ENCODE measurements around the gene EIF2B5.

DNA sequence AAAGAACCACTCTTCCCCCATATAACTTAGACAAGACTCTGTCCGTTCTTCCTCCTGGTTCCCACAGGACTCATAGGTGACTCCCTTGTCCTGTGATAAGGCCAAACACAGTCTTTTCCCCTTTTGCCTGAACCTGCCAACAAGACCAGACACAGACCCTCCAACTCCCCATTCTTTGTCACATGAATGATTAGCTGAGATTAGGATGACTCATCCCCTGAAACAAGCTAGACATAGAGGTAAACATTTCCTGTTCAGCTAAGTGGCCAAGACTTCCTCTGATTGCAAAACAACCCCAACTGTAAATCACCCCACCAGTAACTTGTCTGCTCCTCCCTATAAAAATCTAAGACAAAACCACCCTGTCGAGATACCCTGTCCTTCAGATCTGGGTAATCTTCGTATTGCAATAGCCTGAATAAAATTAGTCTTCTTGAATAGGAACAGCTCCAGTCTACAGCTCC, 49.7 kb upstream of the EIF2B5 start:
- TF ChIP-seq, protein P1, sequence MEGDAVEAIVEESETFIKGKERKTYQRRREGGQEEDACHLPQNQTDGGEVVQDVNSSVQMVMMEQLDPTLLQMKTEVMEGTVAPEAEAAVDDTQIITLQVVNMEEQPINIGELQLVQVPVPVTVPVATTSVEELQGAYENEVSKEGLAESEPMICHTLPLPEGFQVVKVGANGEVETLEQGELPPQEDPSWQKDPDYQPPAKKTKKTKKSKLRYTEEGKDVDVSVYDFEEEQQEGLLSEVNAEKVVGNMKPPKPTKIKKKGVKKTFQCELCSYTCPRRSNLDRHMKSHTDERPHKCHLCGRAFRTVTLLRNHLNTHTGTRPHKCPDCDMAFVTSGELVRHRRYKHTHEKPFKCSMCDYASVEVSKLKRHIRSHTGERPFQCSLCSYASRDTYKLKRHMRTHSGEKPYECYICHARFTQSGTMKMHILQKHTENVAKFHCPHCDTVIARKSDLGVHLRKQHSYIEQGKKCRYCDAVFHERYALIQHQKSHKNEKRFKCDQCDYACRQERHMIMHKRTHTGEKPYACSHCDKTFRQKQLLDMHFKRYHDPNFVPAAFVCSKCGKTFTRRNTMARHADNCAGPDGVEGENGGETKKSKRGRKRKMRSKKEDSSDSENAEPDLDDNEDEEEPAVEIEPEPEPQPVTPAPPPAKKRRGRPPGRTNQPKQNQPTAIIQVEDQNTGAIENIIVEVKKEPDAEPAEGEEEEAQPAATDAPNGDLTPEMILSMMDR (IDR thresholded peaks at IDR 0.05) = no peak
- TF ChIP-seq POLR2A (IDR thresholded peaks at IDR 0.05) = no peak

Measured in transverse colon (tissue), 3 donors.